GM13976 (cell line): ENCODE measurements around the gene SAMD4A.

Experiments used
- DNase-seq: peaks from one replicate; pipeline ENCODE4 v3.0.0; 2012; ENCODE audit warnings: low spot score
- in situ Hi-C: fragments of 300-500 bp; cut with MboI; formaldehyde crosslinking; loops from one replicate; pipeline ENCODE4 v1.12.0; 2022; ENCODE audit warnings: low sequenced_read_pairs, mixed read lengths, inconsistent platforms; ENCODE audit not compliant: unreplicated experiment
- TF ChIP-seq, protein P1 (sequence below): IDR thresholded peaks from 2 replicates; pipeline ENCODE4 v1.5.1; 2012; ENCODE audit warnings: borderline replicate concordance, mild to moderate bottlenecking; ENCODE audit not compliant: insufficient read depth; ENCODE audit errors: extremely low read depth, missing control alignments, control extremely low read depth

The SAMD4A gene

DNA sequence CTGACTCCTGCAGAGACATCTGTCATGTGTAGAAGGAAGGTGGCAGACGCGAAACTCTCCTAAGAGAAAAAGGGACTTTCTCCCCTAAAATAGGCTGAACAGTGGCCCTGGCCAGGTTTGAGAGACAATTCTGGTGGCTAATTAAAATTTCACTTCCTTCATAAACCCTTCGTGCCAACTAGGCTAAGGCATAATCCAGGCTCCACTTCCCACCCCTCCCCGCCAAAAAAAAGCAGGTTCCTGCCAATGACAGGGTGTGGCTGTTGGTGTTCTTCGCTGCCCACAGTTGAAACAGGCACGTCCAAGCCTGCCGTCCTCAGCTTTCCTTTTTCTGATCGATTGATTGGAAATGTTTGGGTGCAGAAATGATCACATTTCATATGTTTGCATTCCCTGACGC is 191.1 kb downstream of the SAMD4A start:
- TF ChIP-seq, protein P1, sequence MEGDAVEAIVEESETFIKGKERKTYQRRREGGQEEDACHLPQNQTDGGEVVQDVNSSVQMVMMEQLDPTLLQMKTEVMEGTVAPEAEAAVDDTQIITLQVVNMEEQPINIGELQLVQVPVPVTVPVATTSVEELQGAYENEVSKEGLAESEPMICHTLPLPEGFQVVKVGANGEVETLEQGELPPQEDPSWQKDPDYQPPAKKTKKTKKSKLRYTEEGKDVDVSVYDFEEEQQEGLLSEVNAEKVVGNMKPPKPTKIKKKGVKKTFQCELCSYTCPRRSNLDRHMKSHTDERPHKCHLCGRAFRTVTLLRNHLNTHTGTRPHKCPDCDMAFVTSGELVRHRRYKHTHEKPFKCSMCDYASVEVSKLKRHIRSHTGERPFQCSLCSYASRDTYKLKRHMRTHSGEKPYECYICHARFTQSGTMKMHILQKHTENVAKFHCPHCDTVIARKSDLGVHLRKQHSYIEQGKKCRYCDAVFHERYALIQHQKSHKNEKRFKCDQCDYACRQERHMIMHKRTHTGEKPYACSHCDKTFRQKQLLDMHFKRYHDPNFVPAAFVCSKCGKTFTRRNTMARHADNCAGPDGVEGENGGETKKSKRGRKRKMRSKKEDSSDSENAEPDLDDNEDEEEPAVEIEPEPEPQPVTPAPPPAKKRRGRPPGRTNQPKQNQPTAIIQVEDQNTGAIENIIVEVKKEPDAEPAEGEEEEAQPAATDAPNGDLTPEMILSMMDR: no peak
- in situ Hi-C loops: no loop called here
- DNase-seq: no peak

DNA sequence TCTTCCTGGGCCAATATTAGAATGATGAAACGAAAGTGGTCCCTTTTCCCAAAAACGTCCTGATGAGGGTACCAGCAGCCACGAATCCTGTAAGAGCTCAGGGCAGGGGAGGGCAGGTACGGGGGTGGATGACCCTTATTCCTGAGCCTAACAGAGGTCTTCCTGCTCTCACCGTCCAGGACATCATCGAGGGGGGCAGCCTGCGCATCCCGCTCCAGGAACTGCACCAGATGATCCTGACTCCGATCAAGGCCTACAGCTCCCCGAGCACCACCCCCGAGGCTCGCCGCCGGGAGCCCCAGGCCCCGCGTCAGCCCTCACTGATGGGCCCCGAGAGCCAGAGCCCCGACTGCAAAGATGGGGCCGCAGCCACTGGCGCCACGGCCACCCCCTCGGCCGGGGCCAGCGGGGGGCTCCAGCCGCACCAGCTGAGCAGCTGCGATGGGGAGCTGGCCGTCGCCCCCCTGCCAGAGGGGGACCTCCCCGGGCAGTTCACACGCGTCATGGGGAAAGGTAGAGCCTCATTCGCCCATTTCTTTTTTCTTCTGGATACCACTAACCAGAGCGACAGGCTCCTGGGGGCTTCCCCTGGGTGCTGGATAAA is 193.2 kb downstream of the SAMD4A start:
- TF ChIP-seq, protein P1: no peak
- no peak for DNase-seq
- in situ Hi-C loops: no loop called here

DNA sequence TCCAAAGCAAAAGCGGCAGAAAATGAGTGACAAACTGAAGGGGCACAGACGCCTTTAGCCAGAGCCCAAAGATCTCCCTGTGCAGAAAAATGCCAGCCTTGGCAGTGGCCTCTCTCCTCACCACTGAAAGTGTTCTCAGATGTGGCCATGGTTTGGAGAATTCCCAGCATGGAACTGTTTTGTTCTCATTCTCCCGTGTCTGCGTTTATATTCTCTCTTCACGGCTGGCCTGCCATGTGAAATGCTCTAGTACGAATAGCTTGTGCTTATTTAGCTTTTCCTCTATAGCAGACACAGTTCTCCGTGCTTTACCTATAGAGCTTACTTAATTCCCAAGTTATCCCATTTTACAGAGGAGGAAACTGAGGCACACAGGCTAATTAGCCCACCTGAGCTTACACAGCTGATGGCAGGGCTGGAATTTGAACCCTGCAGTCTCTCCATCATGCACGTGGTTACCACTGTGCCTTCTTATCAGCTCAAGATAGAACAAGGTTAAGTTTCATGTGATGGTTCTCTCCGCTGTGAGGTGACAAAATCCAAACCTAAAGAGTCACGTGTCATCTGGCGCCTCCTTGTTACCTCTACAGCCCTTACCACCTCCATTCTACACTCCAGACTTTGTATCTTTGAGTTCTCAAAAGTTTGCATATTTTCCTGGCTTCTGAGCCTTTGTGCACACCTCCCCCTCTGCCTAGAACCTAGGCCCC is 194.1 kb downstream of the SAMD4A start:
- in situ Hi-C loops: no loop called here
- no peak for DNase-seq
- TF ChIP-seq, protein P1: no peak

DNA sequence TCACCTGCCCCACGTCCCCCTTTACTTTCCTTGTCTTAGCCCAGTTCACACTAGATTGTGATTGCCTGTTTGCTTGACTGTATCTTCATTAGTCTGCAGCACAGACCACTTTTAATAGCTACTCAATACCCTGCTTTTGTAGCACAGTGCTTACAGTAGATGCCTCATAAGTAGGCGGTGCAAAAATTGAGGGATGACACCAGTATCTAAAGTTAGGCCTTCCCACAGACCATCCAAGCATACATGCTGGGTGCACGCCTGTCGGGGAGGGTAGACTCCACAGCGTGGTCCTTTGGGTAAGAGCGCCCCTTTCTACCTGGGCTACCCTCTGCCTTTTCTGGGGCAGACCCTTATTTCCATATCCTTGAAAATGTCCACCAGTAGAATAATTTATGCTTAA is 194.9 kb downstream of the SAMD4A start:
- TF ChIP-seq, protein P1: no peak
- DNase-seq: no peak
- in situ Hi-C loops: no loop called here

DNA sequence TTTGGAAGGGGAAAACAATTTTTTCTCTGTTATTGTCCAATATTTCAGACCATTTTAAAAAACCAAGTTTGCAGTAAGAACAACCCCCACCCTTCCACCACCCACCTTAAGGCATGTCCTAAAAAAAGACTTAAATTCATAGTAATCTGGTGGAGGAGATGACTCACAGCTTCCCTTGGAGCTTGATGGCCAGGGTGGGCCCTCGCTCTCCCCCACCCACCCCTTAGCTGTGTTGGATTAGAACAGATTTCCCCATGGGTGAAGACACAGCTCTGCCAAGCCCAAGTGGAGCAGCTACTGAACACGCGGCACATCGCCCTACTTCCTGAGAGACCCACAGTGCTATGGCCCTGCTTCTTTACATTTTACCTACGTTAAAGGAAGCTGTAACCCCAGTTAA is 195.4 kb downstream of the SAMD4A start:
- TF ChIP-seq, protein P1: no peak
- DNase-seq: no peak

DNA sequence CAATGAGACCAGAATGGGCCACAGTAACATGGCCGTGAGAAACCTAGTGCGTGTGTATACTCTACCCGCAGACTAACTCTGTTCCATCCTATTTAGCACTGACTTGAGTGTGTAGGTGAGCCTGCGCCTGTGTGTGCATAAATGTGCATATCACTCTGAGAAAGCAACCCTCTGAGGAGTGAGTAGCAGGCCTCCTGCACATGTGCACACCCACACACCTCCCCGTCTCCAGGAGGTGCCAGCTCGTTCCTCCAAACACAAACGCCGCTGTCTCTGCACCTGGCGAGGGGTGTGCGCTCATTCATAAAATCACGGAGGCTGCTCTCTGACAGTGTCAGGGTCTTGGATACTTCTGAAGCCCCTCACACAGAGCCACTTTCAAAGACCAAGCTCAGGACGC is 196.8 kb downstream of the SAMD4A start:
- DNase-seq: no peak
- TF ChIP-seq, protein P1: no peak
- in situ Hi-C loops: no loop called here

More for the DNA sequence above, 195.4 kb downstream of the SAMD4A start:
- in situ Hi-C loops: no loop called here
